Kasumi-1 (cell line): Measurements from ENCODE around the gene CCDC9B.

Experiments
- DNase-seq, 2 experiments: peaks; one replicate each; lab custom pipeline; 2025; lab: John Stamatoyannopoulos, UW

Gene CCDC9B

GRCh38 chr15:40340740-40341400 lies at the start of gene CCDC9B:
Gene CCDC9B, minus strand, starts transcription at chr15:40340939. Its CDS starts 120 bp downstream, at chr15:40340819.
- DNase-seq = peak in 1 of 2 experiments; percentile 28

GRCh38 chr15:40389824-40390595 lies 49.3 kb upstream of the CCDC9B start:
- no peak for DNase-seq

- DNase-seq = peak; percentile 3 to 11
Observed at GRCh38 chr15:40388941-40389823, 48.4 kb upstream of the CCDC9B start.

GRCh38 chr15:40386480-40386879 lies 45.7 kb upstream of the CCDC9B start:
- no peak for DNase-seq

GRCh38 chr15:40382580-40383456 lies 42.1 kb upstream of the CCDC9B start, which contains the start of gene KNSTRN:
Gene KNSTRN, plus strand, starts transcription at chr15:40382721. Its CDS starts 115 bp downstream, at chr15:40382836.
- peak; percentile 71 to 80 for DNase-seq

GRCh38 chr15:40381818-40382529 lies 41.2 kb upstream of the CCDC9B start:
- DNase-seq = no peak

- no peak for DNase-seq
Observed at GRCh38 chr15:40380636-40381035, 39.9 kb upstream of the CCDC9B start.

GRCh38 chr15:40379853-40380252 lies 39.1 kb upstream of the CCDC9B start:
- DNase-seq = peak; percentile 9 to 18

GRCh38 chr15:40379374-40379773 lies 38.6 kb upstream of the CCDC9B start:
- DNase-seq = no peak

- no peak for DNase-seq
Observed at GRCh38 chr15:40377606-40378005, 36.9 kb upstream of the CCDC9B start.

GRCh38 chr15:40372981-40373380 lies 32.2 kb upstream of the CCDC9B start:
- DNase-seq = no peak

- DNase-seq = no peak
Observed at GRCh38 chr15:40369971-40370370, 29.2 kb upstream of the CCDC9B start.

GRCh38 chr15:40369474-40369869 lies 28.7 kb upstream of the CCDC9B start:
- DNase-seq = no peak

GRCh38 chr15:40368719-40369473 lies 28.2 kb upstream of the CCDC9B start:
- DNase-seq = no peak

- peak; percentile 59 to 80 for DNase-seq
Observed at GRCh38 chr15:40367686-40368611, 27.2 kb upstream of the CCDC9B start.

GRCh38 chr15:40367371-40367685 lies 26.6 kb upstream of the CCDC9B start:
- no peak for DNase-seq

GRCh38 chr15:40366457-40367370 lies 26.0 kb upstream of the CCDC9B start:
- DNase-seq = no peak
